ENCODE measurements around the gene TRIM14. TPM values are rescaled to one million over a fixed set of nuclear protein-coding genes. Genes with fewer than 3 reads are reported as not detected.

TRIM14 gene
- total RNA-seq = 10 to 100 TPM; 86.1 to 86.2 TPM
- 10 to 100 TPM; 41.4 to 84.7 TPM for polyA plus RNA-seq

- Mint-ChIP-seq H3K36me3 (peaks cover 8 to 16% of the 10 kb centered on the region in 2 donors), H3K4me1 (peaks cover 37 to 65% (median 50%) of the 10 kb centered on the region in 4 donors), H3K27ac (peak within 1 kb of the TSS; percentile 89 to 99 (median 95)), H3K27me3 (no peaks in the 10 kb centered on the region), H3K9me3 (no peaks in the 10 kb centered on the region), H3K4me3 (peak within 1 kb of the TSS; percentile 87 to 96 (median 92))
- Histone ChIP-seq H3K4me1 (ENCODE audit: insufficient read depth, low read length) (peaks cover 70% of the 10 kb centered on the region), H3K27ac (ENCODE audit: low read depth, low read length) (peak within 1 kb of the TSS; percentile 92), H3K9me3 (ENCODE audit: control insufficient read depth in 1 of 2, low read length in 2 of 2) (no peaks in the 10 kb centered on the region), H3K36me3 (ENCODE audit: insufficient read depth, low read length) (peaks cover 8% of the 10 kb centered on the region), H3K27me3 (ENCODE audit: insufficient read depth, low read length) (no peaks in the 10 kb centered on the region), H3K4me3 (ENCODE audit: low read length in 2 of 2) (peak within 1 kb of the TSS; percentile 70 to 87)
- CTCF ChIA-PET (ENCODE audit: partially characterized antibody) = interaction anchor here (0.9 to 6.6 kb wide), 24 partner anchors 10 to 195 kb away, joined by 3 to 60 read pairs (median 6); partner anchors contain the start of genes CORO2A, NANS and TBC1D2
- POLR2A ChIA-PET (ENCODE audit: partially characterized antibody) = interaction anchor here (0.8 to 8.2 kb wide), 17 partner anchors 10 to 197 kb away, joined by 3 to 412 read pairs (median 8); partner anchors contain the start of genes ANP32B, CORO2A, NANS and TBC1D2
- intact Hi-C loops (cut with micrococcal nuclease) = loop anchor here (1.0 to 2.0 kb wide), 8 partner anchors 11 to 196 kb away; partner anchors contain the start of genes CORO2A, TBC1D2 and TRMO
- DNase-seq = peak; percentile 35 to 71 (median 45)
Observed at GRCh38 chr9:98118640-98119601, at the start of gene TRIM14. TRIM14 (minus strand) TSS chr9:98119222; CDS start chr9:98119188, 34 bp downstream.

GRCh38 chr9:98168153-98168780 lies 49.2 kb upstream of the TRIM14 start:
- POLR2A ChIA-PET (ENCODE audit: partially characterized antibody) = interaction anchor here (1.0 to 1.3 kb wide), 2 partner anchors 49 to 94 kb away, joined by 3 to 5 read pairs; partner anchors contain the start of gene TRIM14
- Histone ChIP-seq H3K27ac (ENCODE audit: low read depth, low read length) (no peak overlapping the region), H3K36me3 (ENCODE audit: insufficient read depth, low read length) (no peaks in the 10 kb centered on the region), H3K9me3 (ENCODE audit: control insufficient read depth in 1 of 2, low read length in 2 of 2) (no peaks in the 10 kb centered on the region), H3K27me3 (ENCODE audit: insufficient read depth, low read length) (no peaks in the 10 kb centered on the region), H3K4me3 (ENCODE audit: low read length in 2 of 2) (no peak overlapping the region), H3K4me1 (ENCODE audit: insufficient read depth, low read length) (peaks cover 46% of the 10 kb centered on the region)
- CTCF ChIA-PET (ENCODE audit: partially characterized antibody) = interaction anchor here (0.9 to 1.4 kb wide), 3 partner anchors 10 to 244 kb away, joined by 3 read pairs; no protein-coding TSS in a partner anchor
- H3K27me3 Mint-ChIP-seq = no peaks in the 10 kb centered on the region
- H3K4me1 Mint-ChIP-seq = peaks cover 35 to 81% (median 56%) of the 10 kb centered on the region in 4 donors
- H3K27ac Mint-ChIP-seq = peak overlapping the region; percentile 12 to 95 (median 81)
- peaks cover 0 to 2% (median 0%) of the 10 kb centered on the region in 8 donors for H3K9me3 Mint-ChIP-seq
- H3K4me3 Mint-ChIP-seq = peak overlapping the region in 4 of 8 donors; percentile 19 to 79 (median 74)
- no peak for DNase-seq
- intact Hi-C loops (cut with micrococcal nuclease) = no loop called here
- no peaks in the 10 kb centered on the region for H3K36me3 Mint-ChIP-seq

GRCh38 chr9:98164912-98165311 lies 45.9 kb upstream of the TRIM14 start:
- intact Hi-C loops (cut with micrococcal nuclease) = no loop called here
- no peak overlapping the region for H3K4me3 Mint-ChIP-seq
- H3K9me3 ChIP-seq (ENCODE audit: control insufficient read depth in 1 of 2, low read length in 2 of 2) = no peaks in the 10 kb centered on the region
- peak overlapping the region in 2 of 7 donors; percentile 30 to 72 for H3K27ac Mint-ChIP-seq
- no peaks in the 10 kb centered on the region for H3K27me3 ChIP-seq (ENCODE audit: insufficient read depth, low read length)
- H3K27ac ChIP-seq (ENCODE audit: low read depth, low read length) = no peak overlapping the region
- H3K27me3 Mint-ChIP-seq = no peaks in the 10 kb centered on the region
- ChIA-PET CTCF (ENCODE audit: partially characterized antibody) (no interaction called here), POLR2A (ENCODE audit: partially characterized antibody) (no interaction called here)
- DNase-seq = no peak
- no peaks in the 10 kb centered on the region for H3K36me3 Mint-ChIP-seq
- peaks cover 37% of the 10 kb centered on the region for H3K4me1 ChIP-seq (ENCODE audit: insufficient read depth, low read length)
- H3K36me3 ChIP-seq (ENCODE audit: insufficient read depth, low read length) = no peaks in the 10 kb centered on the region
- H3K4me1 Mint-ChIP-seq = peaks cover 35 to 67% (median 51%) of the 10 kb centered on the region in 4 donors
- H3K4me3 ChIP-seq (ENCODE audit: low read length in 2 of 2) = no peak overlapping the region
- no peaks in the 10 kb centered on the region for H3K9me3 Mint-ChIP-seq

- POLR2A ChIA-PET (ENCODE audit: partially characterized antibody) = no interaction called here
- no peak overlapping the region for H3K27ac Mint-ChIP-seq
Observed at GRCh38 chr9:98162613-98163012, 43.6 kb upstream of the TRIM14 start.

GRCh38 chr9:98161851-98162250 lies 42.8 kb upstream of the TRIM14 start:
- DNase-seq = no peak
- Histone ChIP-seq H3K27me3 (ENCODE audit: insufficient read depth, low read length) (no peaks in the 10 kb centered on the region), H3K27ac (ENCODE audit: low read depth, low read length) (no peak overlapping the region), H3K9me3 (ENCODE audit: control insufficient read depth in 1 of 2, low read length in 2 of 2) (no peaks in the 10 kb centered on the region), H3K36me3 (ENCODE audit: insufficient read depth, low read length) (peaks cover 7% of the 10 kb centered on the region), H3K4me3 (ENCODE audit: low read length in 2 of 2) (no peak overlapping the region), H3K4me1 (ENCODE audit: insufficient read depth, low read length) (peaks cover 18% of the 10 kb centered on the region)
- intact Hi-C loops (cut with micrococcal nuclease) = no loop called here
- H3K4me3 Mint-ChIP-seq = no peak overlapping the region
- ChIA-PET POLR2A (ENCODE audit: partially characterized antibody) (no interaction called here), CTCF (ENCODE audit: partially characterized antibody) (interaction anchor here (1.6 kb wide), 1 partner anchor 8 kb away, joined by 3 read pairs; no protein-coding TSS in a partner anchor)
- peak overlapping the region in 1 of 7 donors; percentile 46 for H3K27ac Mint-ChIP-seq
- H3K9me3 Mint-ChIP-seq = no peaks in the 10 kb centered on the region
- H3K27me3 Mint-ChIP-seq = no peaks in the 10 kb centered on the region
- peaks cover 26 to 60% (median 47%) of the 10 kb centered on the region in 4 donors for H3K4me1 Mint-ChIP-seq
- peaks cover 3 to 8% of the 10 kb centered on the region in 2 donors for H3K36me3 Mint-ChIP-seq

More at GRCh38 chr9:98162613-98163012, 43.6 kb upstream of the TRIM14 start:
- Mint-ChIP-seq H3K36me3 (peaks cover 2 to 3% of the 10 kb centered on the region in 2 donors), H3K27me3 (no peaks in the 10 kb centered on the region), H3K4me1 (peaks cover 31 to 60% (median 48%) of the 10 kb centered on the region in 4 donors), H3K4me3 (no peak overlapping the region), H3K9me3 (no peaks in the 10 kb centered on the region)
- no peak overlapping the region for H3K4me3 ChIP-seq (ENCODE audit: low read length in 2 of 2)
- no peak for DNase-seq
- H3K9me3 ChIP-seq (ENCODE audit: control insufficient read depth in 1 of 2, low read length in 2 of 2) = no peaks in the 10 kb centered on the region
- H3K27me3 ChIP-seq (ENCODE audit: insufficient read depth, low read length) = no peaks in the 10 kb centered on the region
- peaks cover under 1% of the 10 kb centered on the region for H3K36me3 ChIP-seq (ENCODE audit: insufficient read depth, low read length)
- CTCF ChIA-PET (ENCODE audit: partially characterized antibody) = no interaction called here
- intact Hi-C loops (cut with micrococcal nuclease) = no loop called here
- H3K27ac ChIP-seq (ENCODE audit: low read depth, low read length) = no peak overlapping the region
- peaks cover 18% of the 10 kb centered on the region for H3K4me1 ChIP-seq (ENCODE audit: insufficient read depth, low read length)

GRCh38 chr9:98159790-98160189 lies 40.8 kb upstream of the TRIM14 start:
- Histone ChIP-seq H3K27ac (ENCODE audit: low read depth, low read length) (no peak overlapping the region), H3K4me1 (ENCODE audit: insufficient read depth, low read length) (peaks cover 11% of the 10 kb centered on the region), H3K36me3 (ENCODE audit: insufficient read depth, low read length) (peaks cover 7% of the 10 kb centered on the region), H3K9me3 (ENCODE audit: control insufficient read depth in 1 of 2, low read length in 2 of 2) (no peaks in the 10 kb centered on the region), H3K4me3 (ENCODE audit: low read length in 2 of 2) (no peak overlapping the region), H3K27me3 (ENCODE audit: insufficient read depth, low read length) (no peaks in the 10 kb centered on the region)
- Mint-ChIP-seq H3K9me3 (no peaks in the 10 kb centered on the region), H3K4me1 (peaks cover 21 to 42% (median 34%) of the 10 kb centered on the region in 4 donors), H3K27ac (peak overlapping the region in 4 of 7 donors; percentile 38 to 71 (median 51)), H3K4me3 (no peak overlapping the region), H3K27me3 (no peaks in the 10 kb centered on the region), H3K36me3 (peaks cover 7 to 18% of the 10 kb centered on the region in 2 donors)
- DNase-seq = no peak
- POLR2A ChIA-PET (ENCODE audit: partially characterized antibody) = interaction anchor here (1.2 kb wide), 1 partner anchor 96 kb away, joined by 3 read pairs; the partner anchor contains the start of gene TBC1D2
- CTCF ChIA-PET (ENCODE audit: partially characterized antibody) = interaction anchor here (0.9 to 1.1 kb wide), 3 partner anchors 28 to 86 kb away, joined by 3 read pairs; no protein-coding TSS in a partner anchor
- intact Hi-C loops (cut with micrococcal nuclease) = no loop called here

Data from CD4-positive, alpha-beta memory T cell (primary cell).